Ammon's horn (tissue), 1 donor: ENCODE measurements around the gene GAA.
"Not testable (repeated sequence)": the region's sequence is repeated elsewhere in the genome, so short reads cannot be mapped to it uniquely, and the experiment has no call there.

Source experiments
- DNase-seq: peaks from one replicate; pipeline ENCODE4 v3.0.0-alpha.2; 2016; ENCODE audit warnings: low spot score

Gene GAA

DNA sequence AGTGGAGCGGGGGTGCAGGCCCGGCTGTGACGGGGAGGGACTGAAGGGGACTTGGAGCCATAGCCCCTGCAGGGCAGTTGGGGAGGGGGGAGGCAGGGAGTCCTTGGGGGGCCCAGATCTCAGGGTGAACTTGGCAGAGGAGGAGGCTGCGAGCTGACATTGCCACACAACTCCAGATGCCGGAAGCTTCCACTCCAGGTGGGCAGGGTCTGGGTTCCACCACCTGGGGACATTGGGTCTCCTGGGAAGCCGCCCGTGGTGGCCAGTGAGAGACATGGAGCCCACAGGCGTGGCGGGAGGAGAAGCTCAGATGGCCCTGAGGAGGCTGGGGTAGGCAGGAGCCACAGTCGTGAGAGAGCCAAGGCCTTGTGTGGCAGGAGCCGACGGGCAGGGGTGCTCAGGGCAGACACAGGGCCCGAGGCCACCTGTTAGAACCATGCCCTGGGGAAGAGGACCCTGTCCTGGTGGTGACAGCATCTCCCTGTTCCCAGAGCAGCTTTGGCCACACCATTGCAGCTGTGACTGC is 18.2 kb upstream of the GAA start:
- no peak for DNase-seq

DNA sequence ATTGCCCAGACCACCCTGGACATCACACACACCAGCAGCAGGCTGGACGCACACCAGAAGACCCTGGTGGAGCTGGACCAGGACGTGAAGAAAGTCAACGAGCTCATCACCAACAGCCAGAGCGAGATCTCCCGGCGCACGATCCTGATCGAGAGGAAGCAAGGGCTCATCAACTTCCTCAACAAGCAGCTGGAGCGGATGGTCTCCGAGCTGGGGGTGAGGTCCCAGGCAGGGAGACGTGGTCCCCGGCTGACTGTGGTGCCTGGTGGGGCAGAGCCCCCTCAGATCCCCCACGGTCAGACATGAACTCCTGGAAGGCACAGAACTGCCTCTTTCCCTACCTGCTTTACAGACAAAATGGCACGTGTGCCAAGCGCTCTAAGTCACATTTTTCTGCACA is 16.6 kb upstream of the GAA start:
- no peak for DNase-seq

DNA sequence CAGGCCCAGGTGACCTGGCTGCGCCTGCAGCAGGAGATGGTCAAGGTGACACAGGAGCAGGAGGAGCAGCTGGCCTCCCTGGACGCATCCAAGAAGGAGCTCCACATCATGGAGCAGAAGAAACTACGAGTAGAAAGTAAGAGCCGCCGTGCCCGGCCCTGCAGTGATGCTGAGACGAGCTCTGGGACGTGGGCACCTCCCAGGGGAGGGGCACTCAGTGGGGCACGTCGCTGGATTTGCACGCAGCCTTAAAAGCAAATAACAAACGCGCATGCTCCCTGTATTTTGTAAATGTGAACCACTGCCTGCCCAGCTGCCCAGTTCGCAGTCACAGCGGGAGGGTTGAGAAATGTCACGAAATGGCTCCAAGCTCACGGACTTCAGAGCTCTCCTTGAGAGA is 15.3 kb upstream of the GAA start:
- DNase-seq = no peak

- DNase-seq = no peak
Measured at GRCh38 chr17:80086616-80087015, 14.8 kb upstream of the GAA start.

GRCh38 chr17:80087346-80088265 is 13.8 kb upstream of the GAA start:
- no peak for DNase-seq

GRCh38 chr17:80089762-80090161 is 11.6 kb upstream of the GAA start:
- DNase-seq = no peak

- DNase-seq = not testable (repeated sequence)
Measured at GRCh38 chr17:80090164-80090563, 11.2 kb upstream of the GAA start.

- DNase-seq = no peak
Measured at GRCh38 chr17:80091376-80091775, 10.0 kb upstream of the GAA start.

- peak; percentile 67 for DNase-seq
Measured at GRCh38 chr17:80092959-80093358, 8.4 kb upstream of the GAA start.

DNA sequence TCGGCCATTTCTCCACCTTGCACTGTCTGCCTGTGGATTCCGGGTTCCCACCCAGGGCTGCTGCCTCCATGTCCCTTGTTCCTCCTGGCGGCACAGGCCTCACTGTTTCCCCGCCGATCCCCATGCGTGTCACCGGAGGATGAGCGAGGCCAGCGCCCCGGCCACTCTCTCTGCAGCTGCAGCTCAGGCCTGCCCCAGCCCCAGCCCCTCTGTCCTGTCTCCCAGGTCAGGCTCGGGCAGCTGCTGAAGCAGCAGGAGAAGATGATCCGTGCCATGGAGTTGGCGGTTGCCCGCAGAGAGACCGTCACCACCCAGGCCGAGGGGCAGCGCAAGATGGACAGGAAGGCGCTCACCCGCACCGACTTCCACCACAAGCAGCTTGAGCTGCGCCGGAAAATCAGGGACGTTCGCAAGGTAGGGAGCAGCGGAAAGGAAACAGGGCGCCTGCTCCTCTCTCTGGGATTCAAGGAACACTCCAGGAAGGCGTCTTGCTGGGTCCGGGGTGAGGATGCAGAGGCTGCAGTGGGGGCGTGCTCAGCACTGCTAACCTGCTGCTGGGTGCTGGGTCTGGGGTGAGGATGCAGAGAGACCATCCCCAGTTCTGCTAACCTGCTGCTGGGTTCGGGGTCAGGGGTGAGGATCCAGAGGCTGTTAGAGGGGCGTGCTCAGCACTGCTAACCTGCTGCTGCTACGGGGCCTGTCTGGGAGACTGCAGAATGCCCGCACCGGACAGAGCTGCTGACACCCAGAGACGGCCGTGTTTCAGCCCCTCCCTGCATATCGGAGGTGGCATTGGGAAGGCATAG is 6.1 kb upstream of the GAA start:
- DNase-seq = no peak

DNA sequence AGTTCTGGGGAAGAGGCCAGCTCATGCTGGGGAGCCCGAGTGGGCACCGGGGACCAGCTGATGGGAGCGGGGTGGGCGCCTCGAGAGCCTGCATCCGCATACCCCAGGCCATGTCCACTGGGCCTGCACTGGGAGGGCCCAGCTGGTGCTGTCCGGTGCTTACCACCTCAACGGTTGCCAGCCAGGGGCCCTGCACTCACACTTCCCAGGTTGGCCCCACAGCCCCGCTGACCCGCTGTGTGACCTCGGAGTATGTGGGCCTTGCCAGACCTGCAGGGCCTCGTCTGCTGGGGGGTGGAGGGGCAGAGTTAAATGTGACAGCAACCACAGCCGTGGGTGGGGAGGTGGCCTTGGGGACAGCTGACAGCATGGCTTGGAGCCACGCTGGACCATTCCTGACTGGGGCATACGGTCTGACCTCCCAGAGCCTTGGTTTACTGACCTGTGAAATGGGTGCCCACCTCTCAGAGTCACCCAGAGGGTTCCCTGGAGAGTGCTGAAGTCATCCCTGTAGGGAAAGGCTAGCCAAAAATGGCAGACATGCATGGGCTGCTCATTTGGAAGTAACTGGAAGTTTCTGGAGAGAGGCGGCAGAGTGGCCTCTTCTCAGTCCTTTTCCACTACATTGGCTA is 5.4 kb upstream of the GAA start:
- DNase-seq = no peak

GRCh38 chr17:80096561-80097021 is 4.8 kb upstream of the GAA start:
- DNase-seq = peak; percentile 37

GRCh38 chr17:80097127-80097621 is 4.2 kb upstream of the GAA start:
- no peak for DNase-seq

- no peak for DNase-seq
Measured at GRCh38 chr17:80097844-80098691, 3.3 kb upstream of the GAA start.

- no peak for DNase-seq
Measured at GRCh38 chr17:80099291-80100034, 1.9 kb upstream of the GAA start.

DNA sequence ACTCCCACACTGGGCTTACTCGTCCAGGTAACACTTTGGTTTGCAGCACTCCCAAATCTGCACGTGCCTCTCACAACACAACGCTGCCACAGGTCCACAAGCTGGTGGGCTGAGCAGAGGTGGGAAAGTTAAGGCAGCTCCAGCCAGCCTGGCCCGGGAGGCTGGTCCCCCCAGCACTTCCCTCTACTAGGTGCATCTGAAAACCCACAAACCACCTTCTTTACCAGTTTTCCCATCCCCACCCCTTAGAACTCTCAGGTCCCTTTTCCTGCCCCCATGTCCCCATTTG is 1.4 kb upstream of the GAA start:
- DNase-seq = no peak

DNA sequence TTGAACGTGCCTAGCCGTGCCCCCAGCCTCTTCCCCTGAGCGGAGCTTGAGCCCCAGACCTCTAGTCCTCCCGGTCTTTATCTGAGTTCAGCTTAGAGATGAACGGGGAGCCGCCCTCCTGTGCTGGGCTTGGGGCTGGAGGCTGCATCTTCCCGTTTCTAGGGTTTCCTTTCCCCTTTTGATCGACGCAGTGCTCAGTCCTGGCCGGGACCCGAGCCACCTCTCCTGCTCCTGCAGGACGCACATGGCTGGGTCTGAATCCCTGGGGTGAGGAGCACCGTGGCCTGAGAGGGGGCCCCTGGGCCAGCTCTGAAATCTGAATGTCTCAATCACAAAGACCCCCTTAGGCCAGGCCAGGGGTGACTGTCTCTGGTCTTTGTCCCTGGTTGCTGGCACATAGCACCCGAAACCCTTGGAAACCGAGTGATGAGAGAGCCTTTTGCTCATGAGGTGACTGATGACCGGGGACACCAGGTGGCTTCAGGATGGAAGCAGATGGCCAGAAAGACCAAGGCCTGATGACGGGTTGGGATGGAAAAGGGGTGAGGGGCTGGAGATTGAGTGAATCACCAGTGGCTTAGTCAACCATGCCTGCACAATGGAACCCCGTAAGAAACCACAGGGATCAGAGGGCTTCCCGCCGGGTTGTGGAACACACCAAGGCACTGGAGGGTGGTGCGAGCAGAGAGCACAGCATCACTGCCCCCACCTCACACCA is 724 bp downstream of the GAA start:
- peak; percentile 36 for DNase-seq

- no peak for DNase-seq
Measured at GRCh38 chr17:80102664-80103448, 1.5 kb downstream of the GAA start.

- DNase-seq = no peak
Measured at GRCh38 chr17:80103449-80104085, 2.2 kb downstream of the GAA start.
